HG03175 (cell line): ENCODE data around the gene RFTN2.
"Not testable (repeated sequence)": the region's sequence is repeated elsewhere in the genome, so short reads cannot be mapped to it uniquely, and the experiment has no call there.

Experiments
- ATAC-seq: cut with Tn5 transposase; IDR thresholded peaks from one replicate; pipeline ENCODE4 v1.9.1; 2021; ENCODE audit warnings: mild to moderate bottlenecking, moderate library complexity; ENCODE audit not compliant: unreplicated experiment

Gene RFTN2

GRCh38 chr2:197606180-197606579, 69.2 kb downstream of the RFTN2 start:
- peak; percentile 75 for ATAC-seq

- ATAC-seq = no peak
Measured at GRCh38 chr2:197604117-197604860, 71.1 kb downstream of the RFTN2 start.

- no peak for ATAC-seq
Measured at GRCh38 chr2:197601726-197602125, 73.7 kb downstream of the RFTN2 start.

DNA sequence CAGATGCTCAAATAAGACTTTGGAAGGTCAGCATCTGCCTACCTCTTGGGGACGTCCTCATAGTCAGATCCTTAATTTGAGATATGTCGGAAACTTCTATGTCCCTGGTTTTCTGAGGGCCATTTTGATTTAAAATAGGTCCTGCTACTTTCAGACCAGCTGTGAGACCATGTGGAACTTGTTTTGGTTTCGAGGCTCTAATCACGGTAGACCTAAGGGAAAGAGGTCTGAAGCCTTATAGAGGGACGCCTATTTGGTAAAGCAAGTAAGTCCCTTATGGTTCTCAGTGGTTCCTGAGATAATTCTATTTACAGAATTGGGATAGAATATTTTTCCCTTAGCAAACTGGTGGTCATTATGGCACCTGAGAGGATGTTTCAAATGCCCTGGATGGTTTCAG, 75.1 kb downstream of the RFTN2 start:
- peak; percentile 33 for ATAC-seq

DNA sequence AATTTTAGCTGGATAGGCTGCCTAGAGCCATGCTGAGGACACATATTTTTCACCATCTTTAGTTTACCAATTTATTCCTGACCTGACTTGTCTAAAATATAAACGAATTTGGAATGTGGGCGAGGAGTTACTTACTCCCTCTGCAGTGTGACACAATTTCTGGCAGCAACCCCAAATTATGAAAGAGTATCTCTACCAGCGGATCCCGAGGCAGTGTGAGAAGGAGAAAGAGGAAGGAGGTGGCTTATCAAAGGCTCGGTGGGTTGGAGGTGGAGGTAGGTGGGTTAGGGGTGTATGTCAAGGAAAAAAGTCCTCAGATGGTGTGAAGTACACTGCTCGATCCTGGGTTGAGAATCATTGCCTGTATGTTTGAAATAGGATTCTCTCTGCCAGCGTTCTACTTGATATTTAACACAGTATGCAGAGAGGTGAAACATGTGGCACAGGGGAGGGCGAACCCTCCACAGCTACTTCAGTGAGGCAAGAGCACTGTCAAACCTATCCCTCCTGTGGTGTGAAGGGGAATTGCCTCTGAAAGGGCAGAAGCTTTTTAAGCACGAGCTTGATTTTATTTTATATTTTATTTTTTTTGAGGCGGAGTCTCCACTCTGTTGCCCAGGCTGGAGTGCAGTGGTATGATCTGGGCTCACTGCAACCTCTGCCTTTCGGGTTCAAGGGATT, 76.0 kb downstream of the RFTN2 start:
- ATAC-seq = peak; percentile 68

GRCh38 chr2:197598450-197598849, 76.9 kb downstream of the RFTN2 start:
- ATAC-seq = no peak

- ATAC-seq = no peak
Measured at GRCh38 chr2:197597166-197597565, 78.2 kb downstream of the RFTN2 start.

- ATAC-seq = no peak
Measured at GRCh38 chr2:197596766-197597165, 78.6 kb downstream of the RFTN2 start.

DNA sequence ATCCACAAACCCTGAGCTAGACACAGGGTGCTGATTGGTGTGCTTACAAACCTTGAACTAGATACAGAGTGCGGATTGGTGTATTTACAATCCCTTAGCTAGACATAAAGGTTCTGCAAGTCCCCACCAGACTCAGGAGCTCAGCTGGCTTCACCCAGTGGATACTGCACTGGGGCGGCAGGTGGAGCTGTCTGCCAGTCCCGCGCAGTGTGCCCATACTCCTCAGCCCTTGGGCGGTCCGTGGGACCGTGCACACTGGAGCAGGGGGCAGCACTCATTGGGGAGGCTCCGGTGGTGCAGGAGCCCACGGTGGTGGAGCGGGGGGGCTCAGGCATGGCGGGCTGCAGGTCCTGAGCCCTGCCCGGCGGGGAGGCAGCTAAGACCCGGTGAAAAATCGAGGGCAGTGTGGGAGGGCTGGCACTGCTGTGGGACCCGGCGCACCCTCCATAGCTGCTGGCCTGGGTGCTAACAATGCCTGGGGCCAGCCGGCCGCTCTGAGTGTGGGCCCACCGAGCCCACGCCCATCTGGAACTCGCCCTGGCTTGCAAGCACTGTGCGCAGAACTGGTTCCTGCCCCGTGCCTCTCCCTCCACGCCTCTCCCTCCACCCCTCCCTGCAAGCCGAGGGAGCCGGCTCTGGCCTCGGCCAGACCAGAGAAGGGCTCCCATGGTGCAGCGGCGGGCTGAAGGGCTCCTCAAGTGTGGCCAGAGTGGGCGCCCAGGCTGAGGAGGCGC, 83.9 kb downstream of the RFTN2 start:
- no peak for ATAC-seq

DNA sequence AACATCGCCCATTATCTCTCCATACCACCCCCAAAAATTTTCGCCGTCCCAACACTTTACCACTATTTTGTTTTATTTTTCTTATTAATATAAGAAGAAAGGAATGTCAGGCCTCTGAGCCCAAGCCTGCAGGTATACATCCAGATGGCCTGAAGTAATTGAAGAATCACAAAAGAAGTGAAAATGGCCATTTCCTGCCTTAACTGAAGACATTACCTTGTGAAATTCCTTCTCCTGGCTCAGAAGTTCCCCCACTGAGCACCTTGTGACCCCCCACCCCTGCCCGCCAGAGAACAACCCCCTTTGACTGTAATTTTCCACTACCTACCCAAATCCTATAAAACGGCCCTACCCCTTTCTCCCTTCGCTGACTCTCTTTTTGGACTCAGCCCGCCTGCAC, 88.1 kb downstream of the RFTN2 start:
- not testable (repeated sequence) for ATAC-seq

GRCh38 chr2:197580166-197580565, 95.2 kb downstream of the RFTN2 start:
- ATAC-seq = not testable (repeated sequence)

- not testable (repeated sequence) for ATAC-seq
Measured at GRCh38 chr2:197578294-197578693, 97.1 kb downstream of the RFTN2 start.

DNA sequence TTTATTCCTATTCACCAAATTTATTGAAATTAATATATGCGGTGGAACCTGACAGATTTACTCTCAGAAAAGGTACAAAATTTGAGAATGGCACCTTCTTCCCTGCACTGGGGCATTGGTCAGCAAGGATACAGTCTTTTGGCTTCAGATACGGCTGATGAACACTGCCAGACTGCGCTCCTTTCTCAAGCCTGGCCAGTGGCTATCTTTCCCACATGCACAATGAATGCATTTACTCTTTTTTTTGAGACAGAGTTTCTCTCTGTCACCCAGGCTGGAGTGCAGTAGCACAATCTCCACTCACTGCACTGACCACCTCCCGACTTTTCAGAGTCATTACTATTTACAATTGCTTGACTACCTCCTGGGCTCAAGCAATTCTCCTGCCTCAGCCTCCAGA, 97.9 kb downstream of the RFTN2 start:
- ATAC-seq = no peak

DNA sequence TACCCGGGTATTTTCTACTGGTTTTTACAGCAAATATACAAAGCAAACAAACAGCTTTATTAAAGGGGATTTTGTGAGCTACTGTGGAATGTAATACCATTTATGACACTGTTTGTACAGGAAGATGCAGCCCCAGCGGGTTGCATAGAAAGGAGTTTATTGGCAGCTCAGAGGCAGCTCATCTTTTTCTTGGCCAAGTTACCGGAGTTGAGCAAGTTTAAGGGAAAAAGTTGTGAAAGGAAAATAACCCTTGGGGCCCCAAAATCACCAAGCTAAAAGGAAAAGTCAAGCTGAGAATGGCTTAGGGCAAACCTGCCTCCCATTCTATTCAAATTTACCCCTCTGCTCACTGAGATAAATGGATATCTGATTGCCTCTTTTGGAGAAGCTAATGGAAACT, 98.8 kb downstream of the RFTN2 start:
- ATAC-seq = no peak

- ATAC-seq = no peak
Measured at GRCh38 chr2:197575987-197576386, 99.4 kb downstream of the RFTN2 start.

- no peak for ATAC-seq
Measured at GRCh38 chr2:197573608-197574007, 101.8 kb downstream of the RFTN2 start.

GRCh38 chr2:197571627-197572271, 103.6 kb downstream of the RFTN2 start:
- no peak for ATAC-seq

DNA sequence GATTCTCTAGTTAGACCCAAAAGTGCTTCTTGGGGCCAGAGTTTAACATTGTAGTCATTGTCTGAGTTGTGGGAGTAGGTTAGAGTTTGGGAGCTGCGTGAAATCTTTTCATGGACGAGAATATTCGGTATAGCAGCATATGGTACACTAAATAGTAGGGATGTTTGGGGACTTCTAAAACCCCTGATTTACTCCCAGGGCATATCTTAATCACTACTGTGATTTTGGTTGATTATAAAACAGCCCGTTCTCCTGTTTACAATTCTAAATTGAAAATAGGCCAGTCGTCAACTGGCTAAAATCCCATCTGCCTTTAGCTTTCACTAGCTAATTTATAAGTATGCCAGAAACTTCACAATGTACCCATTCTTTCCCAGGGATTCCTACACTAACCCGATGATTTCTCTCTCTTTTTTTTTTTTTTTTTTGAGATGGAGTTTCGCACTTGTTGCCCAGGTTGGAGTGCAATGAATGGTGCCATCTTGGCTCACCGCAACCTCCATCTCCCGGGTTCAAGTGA, 115.2 kb downstream of the RFTN2 start:
- ATAC-seq = no peak

DNA sequence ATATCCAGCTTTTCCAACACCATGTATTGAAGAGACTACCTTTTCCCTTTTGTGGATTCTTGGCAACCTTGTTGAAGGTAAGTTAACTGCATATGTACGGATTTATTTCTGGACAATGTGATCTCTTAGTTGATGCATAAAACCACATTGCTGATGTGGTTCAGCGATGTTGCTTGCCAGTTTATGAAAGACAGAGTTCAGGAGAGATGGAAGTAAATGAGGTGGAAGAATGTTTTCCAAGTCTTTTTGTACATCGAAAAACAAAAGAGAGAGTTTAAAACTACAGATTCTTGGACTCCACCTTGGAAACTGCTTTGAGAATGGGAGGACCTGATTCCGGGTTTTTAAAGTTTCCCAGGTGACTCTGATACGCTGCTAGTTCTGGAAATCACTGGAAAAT, 115.7 kb downstream of the RFTN2 start:
- no peak for ATAC-seq

GRCh38 chr2:197558393-197558792, 117.0 kb downstream of the RFTN2 start:
- no peak for ATAC-seq

DNA sequence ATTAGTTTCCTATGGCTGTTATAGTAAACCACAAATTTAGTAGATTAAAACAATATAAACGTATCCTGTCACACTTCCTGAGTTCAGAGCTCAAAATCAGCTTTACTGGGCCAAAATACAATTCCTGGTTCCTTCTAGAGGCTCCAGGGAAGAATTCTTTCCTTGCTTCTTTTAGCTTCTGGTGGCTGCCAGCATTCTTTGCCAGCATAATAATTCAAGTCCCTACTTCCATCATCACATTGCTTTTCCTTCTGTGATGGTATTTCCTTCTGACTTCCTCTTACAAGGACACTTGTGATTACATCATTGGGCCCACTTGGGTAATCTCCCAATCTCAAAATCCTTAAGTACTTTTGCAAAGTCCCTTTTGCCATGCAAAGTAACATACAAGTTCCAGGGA, 118.9 kb downstream of the RFTN2 start:
- no peak for ATAC-seq
